HG03108 (cell line): ENCODE measurements around the gene CLCF1.
"Not testable (repeated sequence)": the region's sequence is repeated elsewhere in the genome, so short reads cannot be mapped to it uniquely, and the experiment has no call there.

ENCODE experiments used
- ATAC-seq: cut with Tn5 transposase; IDR thresholded peaks from one replicate; pipeline ENCODE4 v1.9.1; 2021; ENCODE audit warnings: moderate library complexity; ENCODE audit not compliant: unreplicated experiment

Gene CLCF1

DNA sequence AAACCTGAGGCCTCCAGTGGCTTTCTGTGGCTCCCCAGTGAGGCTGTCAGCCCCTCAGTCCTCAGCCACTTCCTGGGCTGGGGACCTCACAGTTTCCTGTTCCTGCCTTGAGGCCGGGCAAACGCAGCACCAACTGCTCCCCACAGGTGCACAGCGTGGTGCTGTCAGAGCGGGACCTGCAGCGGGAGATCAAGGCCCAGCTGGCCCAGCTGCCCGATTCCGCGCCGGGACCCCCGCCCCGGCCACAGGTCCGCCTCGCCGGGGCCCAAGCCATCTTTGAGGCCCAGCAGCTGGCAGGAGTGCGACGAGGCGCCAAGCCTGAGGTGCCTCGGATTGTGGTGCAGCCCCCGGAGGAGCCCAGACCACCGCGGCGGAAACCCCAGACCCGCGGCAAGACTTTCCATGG is 35.9 kb upstream of the CLCF1 start:
- ATAC-seq, result peak; percentile 46

DNA sequence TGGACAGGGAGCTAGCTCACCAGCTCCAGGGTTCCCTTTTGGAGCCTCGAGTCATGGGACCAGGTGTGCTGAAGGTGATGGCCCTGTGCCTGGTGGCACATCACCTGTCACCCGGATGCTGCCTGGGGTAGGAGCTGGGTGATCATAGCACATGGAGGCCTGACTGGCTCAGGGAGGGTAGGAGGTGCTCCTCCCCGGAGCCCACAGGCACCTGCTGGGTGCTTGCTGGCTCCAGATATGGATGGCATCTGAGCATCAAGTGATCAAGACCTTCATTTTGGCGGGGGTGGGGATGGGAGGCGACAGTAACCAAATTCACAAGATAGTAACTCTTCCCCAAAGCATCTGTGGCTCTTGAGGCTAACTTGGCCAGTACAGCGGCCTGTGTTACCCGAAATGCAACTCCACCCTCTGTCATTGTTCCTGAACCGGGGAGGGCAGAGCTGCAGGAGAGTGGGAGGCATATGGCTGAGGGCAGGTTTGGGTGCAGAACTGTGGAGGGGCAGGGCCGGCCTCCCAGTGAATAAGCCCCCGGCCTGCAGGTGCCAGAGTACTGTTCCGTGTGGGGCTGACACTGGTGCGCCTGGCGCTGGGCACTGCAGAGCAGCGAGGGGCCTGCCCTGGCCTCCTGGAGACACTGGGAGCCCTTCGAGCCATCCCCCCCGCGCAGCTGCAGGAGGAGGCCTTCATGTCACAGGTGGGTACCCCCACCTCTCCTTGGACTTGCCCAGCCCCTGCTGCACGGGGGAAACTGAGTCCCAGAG is 35.2 kb upstream of the CLCF1 start:
- no peak for ATAC-seq

- no peak for ATAC-seq
Observed at GRCh38 chr11:67407688-67408163, 34.3 kb upstream of the CLCF1 start.

- no peak for ATAC-seq
Observed at GRCh38 chr11:67406969-67407687, 33.7 kb upstream of the CLCF1 start.

GRCh38 chr11:67406420-67406968 is 33.1 kb upstream of the CLCF1 start:
- no peak for ATAC-seq

DNA sequence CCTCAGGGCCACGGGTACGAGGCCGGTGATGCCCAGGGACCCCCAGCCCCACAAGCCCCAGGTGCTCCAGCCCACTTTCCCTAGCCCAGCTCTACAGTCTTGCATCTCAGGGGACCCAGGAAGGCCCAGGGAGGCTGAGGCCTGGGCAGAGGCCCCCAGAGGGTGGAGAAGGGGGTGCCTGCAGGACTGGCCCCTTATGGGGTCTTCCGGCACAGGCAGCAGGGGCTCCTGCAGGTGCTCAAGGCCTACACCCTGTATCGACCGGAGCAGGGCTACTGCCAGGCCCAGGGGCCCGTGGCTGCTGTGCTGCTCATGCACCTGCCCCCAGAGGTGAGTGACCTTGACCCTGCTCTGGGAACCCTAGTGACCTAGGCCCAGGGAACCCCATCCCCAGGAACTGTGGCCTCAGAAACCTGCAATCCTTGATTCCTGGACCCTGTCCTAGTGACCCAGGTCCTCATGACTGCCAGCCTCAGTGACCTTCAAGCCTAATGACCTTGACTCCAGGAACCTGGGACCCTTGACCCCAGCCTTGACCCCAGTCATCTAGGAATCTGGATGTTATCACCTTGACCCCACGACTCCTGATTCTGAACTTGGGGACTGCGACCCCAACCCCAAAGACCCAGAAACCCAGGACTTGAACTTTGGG is 32.4 kb upstream of the CLCF1 start:
- ATAC-seq, result no peak

- ATAC-seq, result no peak
Observed at GRCh38 chr11:67405196-67405567, 31.8 kb upstream of the CLCF1 start.

- no peak for ATAC-seq
Observed at GRCh38 chr11:67404515-67405195, 31.3 kb upstream of the CLCF1 start.

GRCh38 chr11:67403085-67403484 is 29.7 kb upstream of the CLCF1 start:
- not testable (repeated sequence) for ATAC-seq

DNA sequence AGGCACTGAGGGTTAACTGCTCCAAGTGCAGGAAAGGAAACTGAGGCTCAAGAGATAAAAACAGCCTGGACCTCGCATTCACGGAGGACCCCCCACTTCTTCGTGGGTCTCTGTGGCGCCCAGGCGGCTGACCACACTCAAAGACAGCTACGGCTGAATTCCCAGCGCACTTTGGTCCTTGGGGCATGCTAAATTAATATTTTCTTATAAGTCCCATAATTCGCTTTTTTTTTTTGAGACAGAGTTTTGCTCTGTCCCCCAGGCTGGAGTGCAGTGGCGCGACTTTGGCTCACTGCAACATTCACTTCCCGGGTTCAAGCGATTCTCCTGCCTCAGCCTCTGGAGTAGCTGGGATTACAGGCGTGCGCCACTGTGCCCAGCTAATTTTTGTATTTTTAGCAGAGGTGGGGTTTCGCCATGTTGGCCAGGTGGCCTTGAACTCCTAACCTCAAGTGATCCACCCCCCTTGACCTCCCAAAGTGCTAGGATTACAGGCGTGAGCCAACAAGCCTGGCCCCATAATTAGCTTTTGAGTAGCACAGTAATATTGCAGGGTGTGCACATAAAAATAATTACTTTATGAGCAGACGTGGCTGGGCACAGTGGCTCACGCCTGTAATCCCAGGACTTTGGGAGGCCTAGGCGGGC is 28.9 kb upstream of the CLCF1 start:
- ATAC-seq, result not testable (repeated sequence)

GRCh38 chr11:67401495-67402191 is 28.2 kb upstream of the CLCF1 start, which contains the start of gene PPP1CA:
TSS of gene PPP1CA (minus strand) at chr11:67401858. CDS start at chr11:67401782, 76 bp downstream.
- peak; percentile 56 for ATAC-seq

DNA sequence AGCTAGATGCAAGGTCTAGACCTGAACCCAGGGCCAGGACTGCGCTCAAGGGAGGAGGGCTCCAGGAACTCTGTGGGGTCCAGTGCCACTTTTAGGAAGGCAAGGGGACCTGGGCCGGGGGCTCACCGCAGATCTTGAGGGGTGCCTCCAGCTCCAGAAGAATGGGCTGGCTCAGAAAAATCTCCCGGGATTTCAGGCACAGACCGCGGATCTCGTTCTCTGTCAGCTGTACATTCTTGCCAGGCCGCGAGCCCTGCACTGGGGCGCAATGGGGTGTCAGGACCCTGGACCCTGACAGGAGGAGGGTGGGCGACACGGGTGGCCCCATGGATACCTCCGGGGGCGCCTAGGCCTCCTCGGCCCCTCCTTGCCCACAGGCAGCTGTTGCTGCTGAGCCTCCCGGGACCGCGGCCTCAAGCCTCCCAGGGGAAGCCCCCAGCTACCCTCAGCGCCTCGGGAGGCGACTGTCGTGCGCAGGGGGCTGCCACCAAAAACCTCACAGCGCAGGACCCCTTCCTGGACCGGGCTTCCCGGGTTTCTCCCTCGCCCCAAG is 27.6 kb upstream of the CLCF1 start:
- ATAC-seq, result peak; percentile 1

DNA sequence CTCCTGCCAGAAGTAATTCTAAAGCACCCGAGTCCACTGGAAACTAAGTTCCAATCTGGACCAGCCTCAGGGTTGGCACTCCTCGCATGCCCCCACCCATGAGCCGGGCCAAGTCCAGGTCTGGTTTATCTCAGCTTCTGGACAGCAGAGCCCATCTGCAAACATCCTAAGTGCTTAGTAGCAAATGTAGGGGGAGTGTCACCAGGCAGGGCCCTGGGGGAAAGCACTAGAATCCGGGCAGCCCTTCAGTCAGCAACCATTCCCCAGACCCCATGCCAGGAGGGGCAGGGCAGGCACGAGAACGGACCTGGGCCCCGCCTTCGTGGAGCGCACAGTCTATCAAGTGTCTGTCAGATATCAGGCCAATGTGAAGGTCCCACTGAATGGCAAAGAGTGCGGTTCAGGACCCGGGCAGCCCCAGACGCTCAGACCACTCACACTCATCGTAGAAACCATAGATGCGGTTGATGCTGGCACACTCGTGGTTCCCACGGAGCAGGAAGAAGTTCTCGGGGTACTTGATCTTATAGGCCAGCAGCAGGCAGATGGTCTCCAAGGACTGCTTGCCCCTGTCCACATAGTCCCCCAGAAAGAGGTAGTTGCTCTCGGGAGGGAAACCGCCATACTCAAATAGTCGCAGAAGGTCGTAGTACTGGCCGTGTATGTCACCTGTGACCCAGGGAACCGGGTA is 27.0 kb upstream of the CLCF1 start:
- no peak for ATAC-seq

GRCh38 chr11:67398661-67399563 is 25.5 kb upstream of the CLCF1 start:
- no peak for ATAC-seq

GRCh38 chr11:67397986-67398660 is 24.7 kb upstream of the CLCF1 start:
- no peak for ATAC-seq

GRCh38 chr11:67397536-67397935 is 24.1 kb upstream of the CLCF1 start:
- ATAC-seq, result no peak
